K562 (cell line): ENCODE measurements around the gene TTC28. TPM values are rescaled to one million over a fixed set of nuclear protein-coding genes. Genes with fewer than 3 reads are reported as not detected.

ENCODE experiments used
- ATAC-seq: fragments of 200-7000 bp; cut with Tn5 transposase; 3 replicates; pipeline ENCODE4 v1.9.1; 2020; ENCODE audit warnings: moderate library complexity
- BruUV-seq: library from RNA; stranded (reverse); fragments of 400-500 nt; replicated peaks from 2 replicates; lab custom pipeline; 2021; lab: Mats Ljungman, UMichigan
- CTCF ChIA-PET: fragments of 300-600 bp; formaldehyde crosslinking; extraction: SDS; loops from one replicate; lab custom pipeline; 2021; ENCODE audit warnings: low intra/inter-chr PET ratio; lab: Yijun Ruan, JAX
- POLR2A ChIA-PET: fragments of 300-600, 350-650 bp; sonication (Branson Sonifier 250); formaldehyde crosslinking; extraction: SDS; loops from one replicate; lab custom pipeline; 2021; ENCODE audit warnings: antibody characterized with exemption, inconsistent platforms; lab: Yijun Ruan, JAX
- DNase-seq, 4 experiments: peaks; one replicate each; pipeline versions ENCODE4 v3.0.0 to v3.0.0-alpha.2; 2011 to 2018; ENCODE audit warnings: low spot score in 3 of 4, mixed read lengths in 3 of 4; ENCODE audit errors: extremely low read depth in 1 of 4
- FAIRE-seq: peaks from 2 replicates; lab custom pipeline; 2011; peaks lifted over from hg19 to GRCh38; lab: Jason Lieb, UNC
- H2AFZ ChIP-seq: 2 replicates; pipeline ENCODE4 v1.6.0; 2011; ENCODE audit warnings: low read depth, low read length, control low read depth, inconsistent platforms
- H3K27ac ChIP-seq: fragments of 200-600 bp; 3 replicates; pipeline ENCODE4 v1.8.0; 2011; ENCODE audit warnings: low read depth, mild to moderate bottlenecking, control low read depth, inconsistent platforms, low read length, moderate library complexity, mixed read lengths; ENCODE audit errors: extremely low read depth
- H3K27me3 ChIP-seq, 2 experiments: fragments of 300-600 bp in 1 of 2; 2 replicates in 1 of 2; 3 replicates in 1 of 2; pipeline versions ENCODE4 v1.6.0 to v1.8.0; 2011; ENCODE audit warnings: inconsistent platforms in 2 of 2, low read length in 2 of 2, mild to moderate bottlenecking in 1 of 2, mixed read lengths in 1 of 2, moderate library complexity in 1 of 2; ENCODE audit not compliant: control insufficient read depth in 2 of 2, insufficient read depth in 2 of 2
- H3K36me3 ChIP-seq: fragments of 300-600 bp; 3 replicates; pipeline ENCODE4 v1.8.0; 2011; ENCODE audit warnings: mild to moderate bottlenecking, low read length, inconsistent platforms; ENCODE audit not compliant: control insufficient read depth, insufficient read depth
- H3K4me1 ChIP-seq, 2 experiments: fragments of 200-600 bp in 1 of 2; replicated peaks in 1 of 2; 2 replicates in 1 of 2; 3 replicates in 1 of 2; pipeline versions ENCODE4 v1.5.1 to v1.8.0; 2011; ENCODE audit warnings: inconsistent platforms in 2 of 2, low read length in 2 of 2, mild to moderate bottlenecking in 1 of 2, mixed read lengths in 1 of 2, moderate library complexity in 1 of 2; ENCODE audit not compliant: control insufficient read depth in 2 of 2, insufficient read depth in 2 of 2
- H3K4me2 ChIP-seq: 2 replicates; pipeline ENCODE4 v1.6.1; 2011; ENCODE audit warnings: low read length, control low read depth, inconsistent platforms, mixed read lengths; ENCODE audit not compliant: insufficient read depth
- H3K4me3 ChIP-seq: fragments of 200-600 bp; sonication (generic), shearing (Covaris generic); 2 replicates; pipeline ENCODE4 v1.5.1; 2016; ENCODE audit warnings: control low read depth, inconsistent platforms
- H3K79me2 ChIP-seq: fragments of 200-600 bp; 3 replicates; pipeline ENCODE4 v1.8.0; 2011; ENCODE audit warnings: low read length, inconsistent platforms; ENCODE audit not compliant: control insufficient read depth, insufficient read depth
- H3K9ac ChIP-seq, 2 experiments: 2 replicates each; pipeline versions ENCODE4 v1.6.0 to v1.6.1; 2011; ENCODE audit warnings: low read depth in 2 of 2, low read length in 2 of 2, control low read depth in 1 of 2, inconsistent platforms in 1 of 2, mild to moderate bottlenecking in 1 of 2, mixed read lengths in 1 of 2; ENCODE audit not compliant: insufficient read depth in 1 of 2
- H3K9me1 ChIP-seq: one replicate; pipeline ENCODE4 v1.6.0; 2011; ENCODE audit warnings: inconsistent platforms, mild to moderate bottlenecking, low read length, moderate library complexity; ENCODE audit not compliant: control insufficient read depth, insufficient read depth
- H3K9me3 ChIP-seq: replicated peaks from 2 replicates; pipeline ENCODE4 v1.5.1; 2011; ENCODE audit warnings: low read depth, low read length, inconsistent platforms; ENCODE audit not compliant: control insufficient read depth, insufficient read depth
- H4K20me1 ChIP-seq: replicated peaks from 2 replicates; pipeline ENCODE4 v1.6.1; 2011; ENCODE audit warnings: low read length, inconsistent platforms, mixed read lengths; ENCODE audit not compliant: control insufficient read depth, insufficient read depth
- BDP1 ChIP-seq: IDR thresholded peaks from 3 replicates; pipeline ENCODE4 v1.6.1; 2011; ENCODE audit not compliant: insufficient read length, insufficient read depth
- CBX2 ChIP-seq: fragments of 200-600 bp; sonication (generic); IDR thresholded peaks from one replicate; pipeline ENCODE4 v1.6.1; 2012; ENCODE audit warnings: mild to moderate bottlenecking, low read length, inconsistent platforms; ENCODE audit not compliant: insufficient read depth, poor library complexity, severe bottlenecking
- E2F1 ChIP-seq: sonication (generic); formaldehyde crosslinking; IDR thresholded peaks from 2 replicates; pipeline ENCODE4 v1.8.1; 2023; ENCODE audit warnings: mild to moderate bottlenecking, missing genetic modification reagents, moderate library complexity
- GABPB1 ChIP-seq: sonication (generic); formaldehyde crosslinking; IDR thresholded peaks from 2 replicates; pipeline ENCODE4 v1.8.0; 2022; ENCODE audit warnings: mild to moderate bottlenecking, missing genetic modification reagents
- HDAC3 ChIP-seq: fragments of 450-650 bp; IDR thresholded peaks from 2 replicates; pipeline ENCODE4 v1.6.1; 2018; ENCODE audit warnings: borderline replicate concordance, mild to moderate bottlenecking, moderate library complexity; ENCODE audit not compliant: partially characterized antibody
- HINFP ChIP-seq: fragments of 450-650 bp; conservative IDR thresholded peaks from 2 replicates; pipeline ENCODE4 v1.6.1; 2016; ENCODE audit warnings: missing genetic modification characterization, low read depth, mild to moderate bottlenecking, control low read depth, missing compliant biosample characterization
- KLF13 ChIP-seq: fragments of 450-650 bp; IDR thresholded peaks from 2 replicates; pipeline ENCODE4 v1.6.1; 2016; ENCODE audit warnings: missing genetic modification characterization, low read depth, mild to moderate bottlenecking, missing compliant biosample characterization, moderate library complexity, borderline replicate concordance
- PCBP2 ChIP-seq: fragments of 200-400 bp; formaldehyde crosslinking; IDR thresholded peaks from 2 replicates; pipeline ENCODE4 v1.6.1; 2018; ENCODE audit warnings: low read length, low read depth, mild to moderate bottlenecking, moderate library complexity; ENCODE audit not compliant: poor library complexity, severe bottlenecking
- PHF21A ChIP-seq: fragments of 450-650 bp; IDR thresholded peaks from 2 replicates; pipeline ENCODE4 v1.6.1; 2017; ENCODE audit warnings: low read depth, borderline replicate concordance
- SAFB2 ChIP-seq: fragments of 200-400 bp; formaldehyde crosslinking; IDR thresholded peaks from 2 replicates; pipeline ENCODE4 v1.6.1; 2018; ENCODE audit warnings: borderline replicate concordance, low read length, low read depth, moderate library complexity; ENCODE audit not compliant: severe bottlenecking
- TAL1 ChIP-seq: fragments of 450-650 bp; IDR thresholded peaks from 2 replicates; pipeline ENCODE4 v1.6.1; 2016; ENCODE audit warnings: mild to moderate bottlenecking
- TCF15 ChIP-seq: fragments of 250-450 bp; sonication (Bioruptor Pico); IDR thresholded peaks from 2 replicates; pipeline ENCODE4 v1.8.0; 2022; ENCODE audit warnings: moderate library complexity, mild to moderate bottlenecking, inconsistent platforms
- ZNF436 ChIP-seq: fragments of 250-450, 450-650 bp; sonication (Bioruptor Pico); formaldehyde crosslinking; IDR thresholded peaks from 2 replicates; pipeline ENCODE4 v1.7.0; 2020; ENCODE audit warnings: mild to moderate bottlenecking
- ZNF592 ChIP-seq: fragments of 450-650 bp; IDR thresholded peaks from 2 replicates; pipeline ENCODE4 v1.6.1; 2017; ENCODE audit warnings: antibody characterized with exemption, mild to moderate bottlenecking
- WGBS: fragments of 100-300 bp; shearing (Covaris generic); methylation state at CpG from one replicate; pipeline ENCODE4 v1.1.6; 2016; ENCODE audit warnings: low coverage, mixed read lengths; ENCODE audit not compliant: insufficient coverage; ENCODE audit errors: missing lambda C conversion rate; 5-methylcytosine and 5-hydroxymethylcytosine counted together
- in situ Hi-C: fragments of 300-500 bp; cut with MboI; formaldehyde crosslinking; loops from 4 replicates; pipeline ENCODE4 v1.15.0; 2018; ENCODE audit warnings: inconsistent platforms, mixed read lengths
- intact Hi-C: fragments of 100-400 bp; cut with micrococcal nuclease; formaldehyde crosslinking; loops from 2 replicates; pipeline ENCODE4 v1.14.2; 2022
- polyA plus RNA-seq, 8 experiments: library from polyadenylated mRNA; depleted of rRNA in 4 of 8; stranded (reverse) in 5 of 8; unstranded in 3 of 8; fragments of >200 nt; fragmentation: Nextera tagmentation in 2 of 8; fragmentation: Illumina TruSeq in 1 of 8; extraction: Ambion mirVana in 2 of 8; extraction: Trizol in 1 of 8; gene quantifications; 2 replicates each; pipeline versions ENCODE4 v1.2.1 to v1.2.3, GENCODE V29; 2011 to 2014; ENCODE audit warnings: inconsistent platforms in 1 of 8, missing spikeins in 1 of 8
- total RNA-seq, 7 experiments: library from RNA; depleted of rRNA in 6 of 7; stranded (reverse); fragments of >200 nt in 6 of 7; fragmentation: Illumina TruSeq in 2 of 7; extraction: Trizol in 2 of 7; gene quantifications; 2 replicates each; pipeline versions ENCODE4 v1.2.1 to v1.2.3, GENCODE V29; 2011 to 2021; ENCODE audit warnings: low replicate concordance in 1 of 7

TTC28 gene
- total and polyA plus RNA-seq, 9 of the 15 experiments (the other 6 are each of a cell fraction or from before 2014, with no cell fraction given), result 0.22 to 10.7 (median 3.1) TPM

- ChIA-PET POLR2A (no interaction called here), CTCF (interaction anchor here (0.7 kb wide), 1 partner anchor 333 kb away, joined by 3 read pairs; no protein-coding TSS in a partner anchor)
- no peaks in the 10 kb centered on the region for H3K79me2 ChIP-seq
- no peaks in the 10 kb centered on the region for H3K9me3 ChIP-seq
- 64% methylated on average over 2 of the region's 2 CpGs for WGBS
- TF ChIP-seq TAL1, result no peak
- no peak for TF ChIP-seq KLF13 (tag)
- no peak for TF ChIP-seq E2F1 (CRISPR knock-in tag)
- no peak for TF ChIP-seq HINFP (tag)
- no peak for TF ChIP-seq BDP1
- no peak for TF ChIP-seq PCBP2
- no peak for TF ChIP-seq GABPB1 (CRISPR knock-in tag)
- no peak for TF ChIP-seq ZNF436 (CRISPR knock-in tag)
- TF ChIP-seq PHF21A, result no peak
- no peak for TF ChIP-seq ZNF592
- TF ChIP-seq CBX2, result no peak
- TF ChIP-seq SAFB2, result no peak
- TF ChIP-seq HDAC3, result no peak
- TF ChIP-seq TCF15 (CRISPR knock-in tag), result no peak
- DNase-seq (no peak), ATAC-seq (no peak), FAIRE-seq (no peak)
- no peak overlapping the region for H3K27ac ChIP-seq
- H3K4me2 ChIP-seq, result no peak overlapping the region
- no TSS peak for BruUV-seq
- H3K9me1 ChIP-seq, result no peaks in the 10 kb centered on the region
- no peaks in the 10 kb centered on the region for H4K20me1 ChIP-seq
- no peak overlapping the region for H2AFZ ChIP-seq
- H3K4me1 ChIP-seq, result no peaks in the 10 kb centered on the region; a peak in 1 of 5 replicates
- intact Hi-C loops (no loop called here), in situ Hi-C loops (no loop called here)
- peaks cover 4% of the 10 kb centered on the region; the same call in 1 of the 3 replicates for H3K36me3 ChIP-seq
- H3K4me3 ChIP-seq, result no peak overlapping the region
- no peak overlapping the region for H3K9ac ChIP-seq
- H3K27me3 ChIP-seq, result no peaks in the 10 kb centered on the region
Measured at GRCh38 chr22:28103596-28103995, 576.0 kb downstream of the TTC28 start.
